GM23338 (cell line): ENCODE data around the gene EFTUD2. TPM values are rescaled to one million over a fixed set of nuclear protein-coding genes. Genes with fewer than 3 reads are reported as not detected.

ENCODE experiments used
- ATAC-seq: fragments of 200-7000 bp; cut with Tn5 transposase; 3 replicates; pipeline ENCODE4 v1.9.1; 2020
- DNase-seq: peaks from one replicate; pipeline ENCODE4 v3.0.0-alpha.2; 2015; ENCODE audit warnings: low spot score
- H2AFZ ChIP-seq: fragments of 200-600 bp; sonication (generic); 2 replicates; pipeline ENCODE4 v1.8.0; 2016; ENCODE audit warnings: antibody characterized with exemption, mild to moderate bottlenecking, moderate library complexity
- H3F3A ChIP-seq: fragments of 200-600 bp; sonication (generic); replicated peaks from 2 replicates; pipeline ENCODE4 v1.8.0; 2017; ENCODE audit warnings: antibody characterized with exemption, mixed run types, low read depth
- H3K27ac ChIP-seq: fragments of 200-600 bp; sonication (generic); 2 replicates; pipeline ENCODE4 v1.6.1; 2016; ENCODE audit warnings: low read depth
- H3K27me3 ChIP-seq: fragments of 200-600 bp; sonication (generic); 2 replicates; pipeline ENCODE4 v1.8.0; 2016; ENCODE audit warnings: mild to moderate bottlenecking, mixed run types, moderate library complexity; ENCODE audit not compliant: insufficient read depth
- H3K36me3 ChIP-seq: fragments of 200-600 bp; sonication (generic); 2 replicates; pipeline ENCODE4 v1.8.0; 2016; ENCODE audit warnings: mild to moderate bottlenecking; ENCODE audit not compliant: insufficient read depth
- H3K4me1 ChIP-seq: fragments of 200-600 bp; sonication (generic); 2 replicates; pipeline ENCODE4 v1.8.0; 2016; ENCODE audit warnings: mild to moderate bottlenecking, moderate library complexity; ENCODE audit not compliant: insufficient read depth
- H3K4me2 ChIP-seq: fragments of 200-600 bp; sonication (generic); 2 replicates; pipeline ENCODE4 v1.7.1; 2017; ENCODE audit warnings: mixed run types
- H3K4me3 ChIP-seq: fragments of 200-600 bp; sonication (generic); 2 replicates; pipeline ENCODE4 v1.6.1; 2016; ENCODE audit warnings: mixed run types
- H3K79me2 ChIP-seq: fragments of 200-600 bp; sonication (generic); replicated peaks from 2 replicates; pipeline ENCODE4 v1.8.0; 2017; ENCODE audit warnings: mild to moderate bottlenecking; ENCODE audit not compliant: insufficient read depth
- H3K9me2 ChIP-seq: fragments of 200-600 bp; sonication (generic); 2 replicates; pipeline ENCODE4 v1.8.0; 2017; ENCODE audit not compliant: insufficient read depth
- H4K20me1 ChIP-seq: fragments of 200-600 bp; sonication (generic); replicated peaks from 2 replicates; pipeline ENCODE4 v1.8.0; 2017; ENCODE audit warnings: mild to moderate bottlenecking; ENCODE audit not compliant: insufficient read depth
- H3K27ac Mint-ChIP-seq: 2 replicates; pipeline ENCODE4 v1.8.0; 2020; ENCODE audit warnings: inconsistent platforms, mild to moderate bottlenecking, moderate library complexity, mixed read lengths
- H3K27me3 Mint-ChIP-seq: 3 replicates; pipeline ENCODE4 v1.8.0; 2022; ENCODE audit warnings: low read depth, mild to moderate bottlenecking, moderate library complexity, mixed read lengths, inconsistent platforms; ENCODE audit not compliant: insufficient read depth, poor library complexity
- H3K36me3 Mint-ChIP-seq: 3 replicates; pipeline ENCODE4 v1.8.0; 2021; ENCODE audit warnings: low read depth, mild to moderate bottlenecking, inconsistent platforms, moderate library complexity, mixed read lengths
- H3K4me1 Mint-ChIP-seq: 3 replicates; pipeline ENCODE4 v1.8.0; 2020; ENCODE audit warnings: mild to moderate bottlenecking, inconsistent platforms, mixed read lengths
- H3K4me3 Mint-ChIP-seq: 3 replicates; pipeline ENCODE4 v1.8.0; 2021; ENCODE audit warnings: moderate library complexity, mild to moderate bottlenecking, inconsistent platforms, mixed read lengths
- H3K9me3 Mint-ChIP-seq: 3 replicates; pipeline ENCODE4 v1.8.0; 2020; ENCODE audit warnings: moderate library complexity, mild to moderate bottlenecking, inconsistent platforms, mixed read lengths
- CREB1 ChIP-seq: fragments of 250-450 bp; sonication (Bioruptor Pico); IDR thresholded peaks from 2 replicates; pipeline ENCODE4 v1.5.0; 2020; ENCODE audit warnings: low read depth, mild to moderate bottlenecking, moderate library complexity
- ETS1 ChIP-seq: IDR thresholded peaks from 2 replicates; pipeline ENCODE4 v1.6.1; 2016; ENCODE audit warnings: antibody characterized with exemption
- EZH2 ChIP-seq: fragments of 200-600 bp; sonication (generic); IDR thresholded peaks from one replicate; pipeline ENCODE4 v1.8.0; 2017; ENCODE audit warnings: antibody characterized with exemption, mild to moderate bottlenecking, low read depth; ENCODE audit not compliant: unreplicated experiment
- EZH2phosphoT487 ChIP-seq: fragments of 200-600 bp; sonication (generic); IDR thresholded peaks from one replicate; pipeline ENCODE4 v1.8.1; 2018; ENCODE audit warnings: antibody characterized with exemption; ENCODE audit not compliant: unreplicated experiment
- JUNB ChIP-seq: IDR thresholded peaks from one replicate; pipeline ENCODE4 v1.6.1; 2016; ENCODE audit warnings: antibody characterized with exemption; ENCODE audit not compliant: unreplicated experiment
- NANOG ChIP-seq: IDR thresholded peaks from 2 replicates; pipeline ENCODE4 v1.6.1; 2016; ENCODE audit warnings: antibody characterized with exemption, borderline replicate concordance
- POLR2AphosphoS5 ChIP-seq: IDR thresholded peaks from 2 replicates; pipeline ENCODE4 v1.6.1; 2016; ENCODE audit warnings: antibody characterized with exemption, low read depth
- REST ChIP-seq: IDR thresholded peaks from one replicate; pipeline ENCODE4 v1.6.1; 2018; ENCODE audit warnings: antibody characterized with exemption; ENCODE audit not compliant: unreplicated experiment
- STAT1 ChIP-seq: IDR thresholded peaks from one replicate; pipeline ENCODE4 v1.6.1; 2016; ENCODE audit warnings: antibody characterized with exemption; ENCODE audit not compliant: unreplicated experiment
- ZNF114 ChIP-seq: fragments of 250-450 bp; sonication (Bioruptor Pico); IDR thresholded peaks from 2 replicates; pipeline ENCODE4 v1.5.0; 2020; ENCODE audit warnings: mild to moderate bottlenecking, moderate library complexity
- ZNF331 ChIP-seq: fragments of 250-450 bp; sonication (Bioruptor Pico); IDR thresholded peaks from 2 replicates; pipeline ENCODE4 v1.5.0; 2020; ENCODE audit warnings: low read depth, mild to moderate bottlenecking, moderate library complexity
- polyA plus RNA-seq: library from polyadenylated mRNA; unstranded; fragments of >200 nt; fragmentation: Nextera tagmentation; extraction: Ambion mirVana; gene quantifications from 2 replicates; pipeline ENCODE4 v1.2.1, GENCODE V29; 2016
- total RNA-seq: library from RNA; depleted of rRNA; stranded (reverse); fragments of >200 nt; shearing (Covaris generic); gene quantifications from 2 replicates; pipeline ENCODE4 v1.2.3, GENCODE V29; 2014

Gene EFTUD2
- total and polyA plus RNA-seq, 2 experiments from 2014 or later: 61.6 to 196 TPM

GRCh38 chr17:44910231-44911106 is 11.2 kb upstream of the EFTUD2 start:
- Mint-ChIP-seq H3K36me3 (no peaks in the 10 kb centered on the region; the same call in 2 of the 3 replicates), H3K27me3 (peaks cover 24% of the 10 kb centered on the region), H3K27ac (no peak overlapping the region), H3K4me1 (peaks cover 15% of the 10 kb centered on the region), H3K4me3 (peak overlapping the region; percentile 67), H3K9me3 (no peaks in the 10 kb centered on the region)
- Histone ChIP-seq H2AFZ (peak overlapping the region; percentile 98; the same call in 1 of the 2 replicates), H3F3A (peaks cover 10% of the 10 kb centered on the region; the same call in 1 of the 2 replicates), H3K27ac (no peak overlapping the region), H3K4me2 (peak overlapping the region; percentile 78), H3K9me2 (no peaks in the 10 kb centered on the region), H3K27me3 (peaks cover 17% of the 10 kb centered on the region), H3K36me3 (no peaks in the 10 kb centered on the region), H3K4me3 (peak overlapping the region; percentile 68; the same call in 1 of the 2 replicates), H3K79me2 (no peaks in the 10 kb centered on the region), H3K4me1 (no peaks in the 10 kb centered on the region; the same call in none of the 2 replicates), H4K20me1 (no peaks in the 10 kb centered on the region)
- ATAC-seq (no peak), DNase-seq (no peak)
- TF ChIP-seq JUNB (no peak), ZNF114 (CRISPR knock-in tag) (no peak), NANOG (no peak), ETS1 (no peak), EZH2phosphoT487 (no peak), ZNF331 (CRISPR knock-in tag) (no peak), EZH2 (no peak), CREB1 (no peak), STAT1 (no peak), REST (no peak), POLR2AphosphoS5 (no peak)
